Measurements from ENCODE around the gene HRNR. TPM values are rescaled to one million over a fixed set of nuclear protein-coding genes. Genes with fewer than 3 reads are reported as not detected.

HRNR gene
- polyA plus RNA-seq, 4 donors = under 0.01 to 0.13 TPM; not detected in 2

GRCh38 chr1:152197361-152197941 lies 26.5 kb downstream of the HRNR start:
- Histone ChIP-seq H3K9me3 (ENCODE audit: control insufficient read depth in 2 of 2, insufficient read depth in 1 of 2, low read depth in 1 of 2, low read length in 1 of 2) (no peaks in the 10 kb centered on the region), H3K4me1 (ENCODE audit: control insufficient read depth in 3 of 3, insufficient read depth in 2 of 3, low read depth in 1 of 3, low read length in 2 of 3) (no peaks in the 10 kb centered on the region), H3K27ac (ENCODE audit: low read depth in 1 of 3, low read length in 2 of 3) (no peak overlapping the region), H3K27me3 (ENCODE audit: control insufficient read depth in 3 of 3, insufficient read depth in 3 of 3, low read length in 3 of 3) (no peaks in the 10 kb centered on the region), H3K36me3 (ENCODE audit: control insufficient read depth in 3 of 3, insufficient read depth in 2 of 3, low read depth in 1 of 3, low read length in 3 of 3) (no peaks in the 10 kb centered on the region), H3K4me3 (ENCODE audit: low read depth in 1 of 3, low read length in 3 of 3) (no peak overlapping the region)
- DNase-seq = no peak
- no peak for FAIRE-seq

- no peak for DNase-seq
- Histone ChIP-seq H3K36me3 (ENCODE audit: control insufficient read depth in 3 of 3, insufficient read depth in 2 of 3, low read depth in 1 of 3, low read length in 3 of 3) (no peaks in the 10 kb centered on the region), H3K9me3 (ENCODE audit: control insufficient read depth in 2 of 2, insufficient read depth in 1 of 2, low read depth in 1 of 2, low read length in 1 of 2) (no peaks in the 10 kb centered on the region), H3K4me3 (ENCODE audit: low read depth in 1 of 3, low read length in 3 of 3) (no peak overlapping the region), H3K27me3 (ENCODE audit: control insufficient read depth in 3 of 3, insufficient read depth in 3 of 3, low read length in 3 of 3) (peaks cover 0 to 7% (median 0%) of the 10 kb centered on the region in 3 donors), H3K27ac (ENCODE audit: low read depth in 1 of 3, low read length in 2 of 3) (no peak overlapping the region), H3K4me1 (ENCODE audit: control insufficient read depth in 3 of 3, insufficient read depth in 2 of 3, low read depth in 1 of 3, low read length in 2 of 3) (no peaks in the 10 kb centered on the region)
- FAIRE-seq = no peak
Measured at GRCh38 chr1:152191711-152192110, 32.3 kb downstream of the HRNR start.

- Histone ChIP-seq H3K27ac (ENCODE audit: low read depth in 1 of 3, low read length in 2 of 3) (no peak overlapping the region), H3K27me3 (ENCODE audit: control insufficient read depth in 3 of 3, insufficient read depth in 3 of 3, low read length in 3 of 3) (peaks cover 0 to 7% (median 0%) of the 10 kb centered on the region in 3 donors), H3K4me1 (ENCODE audit: control insufficient read depth in 3 of 3, insufficient read depth in 2 of 3, low read depth in 1 of 3, low read length in 2 of 3) (no peaks in the 10 kb centered on the region), H3K4me3 (ENCODE audit: low read depth in 1 of 3, low read length in 3 of 3) (no peak overlapping the region), H3K9me3 (ENCODE audit: control insufficient read depth in 2 of 2, insufficient read depth in 1 of 2, low read depth in 1 of 2, low read length in 1 of 2) (no peaks in the 10 kb centered on the region), H3K36me3 (ENCODE audit: control insufficient read depth in 3 of 3, insufficient read depth in 2 of 3, low read depth in 1 of 3, low read length in 3 of 3) (no peaks in the 10 kb centered on the region)
- WGBS, 3 donors = 67 to 86% (median 70%) methylated on average over 5 of the region's 5 CpGs
- DNase-seq (no peak), FAIRE-seq (no peak)
Measured at GRCh38 chr1:152191260-152191659, 32.7 kb downstream of the HRNR start.

- Histone ChIP-seq H3K36me3 (ENCODE audit: control insufficient read depth in 3 of 3, insufficient read depth in 2 of 3, low read depth in 1 of 3, low read length in 3 of 3) (no peaks in the 10 kb centered on the region), H3K27me3 (ENCODE audit: control insufficient read depth in 3 of 3, insufficient read depth in 3 of 3, low read length in 3 of 3) (peaks cover 0 to 7% (median 0%) of the 10 kb centered on the region in 3 donors), H3K27ac (ENCODE audit: low read depth in 1 of 3, low read length in 2 of 3) (no peak overlapping the region), H3K4me3 (ENCODE audit: low read depth in 1 of 3, low read length in 3 of 3) (no peak overlapping the region), H3K9me3 (ENCODE audit: control insufficient read depth in 2 of 2, insufficient read depth in 1 of 2, low read depth in 1 of 2, low read length in 1 of 2) (no peaks in the 10 kb centered on the region), H3K4me1 (ENCODE audit: control insufficient read depth in 3 of 3, insufficient read depth in 2 of 3, low read depth in 1 of 3, low read length in 2 of 3) (no peaks in the 10 kb centered on the region)
- FAIRE-seq (no peak), DNase-seq (no peak)
- 31 to 50% (median 39%) methylated on average over 2 of the region's 2 CpGs for WGBS, 3 donors
Measured at GRCh38 chr1:152190589-152190988, 33.4 kb downstream of the HRNR start.

- H3K36me3 ChIP-seq (ENCODE audit: control insufficient read depth in 3 of 3, insufficient read depth in 2 of 3, low read depth in 1 of 3, low read length in 3 of 3) = no peaks in the 10 kb centered on the region
- H3K9me3 ChIP-seq (ENCODE audit: control insufficient read depth in 2 of 2, insufficient read depth in 1 of 2, low read depth in 1 of 2, low read length in 1 of 2) = no peaks in the 10 kb centered on the region
- DNase-seq (peak; percentile 59 to 75), FAIRE-seq (no peak)
- peaks cover 0 to 7% (median 0%) of the 10 kb centered on the region in 3 donors for H3K27me3 ChIP-seq (ENCODE audit: control insufficient read depth in 3 of 3, insufficient read depth in 3 of 3, low read length in 3 of 3)
- 14 to 20% (median 16%) methylated on average over 9 of the region's 9 CpGs for WGBS, 3 donors
- peak overlapping the region in 1 of 3 donors; percentile 37 for H3K4me3 ChIP-seq (ENCODE audit: low read depth in 1 of 3, low read length in 3 of 3)
- H3K4me1 ChIP-seq (ENCODE audit: control insufficient read depth in 3 of 3, insufficient read depth in 2 of 3, low read depth in 1 of 3, low read length in 2 of 3) = no peaks in the 10 kb centered on the region
- no peak overlapping the region for H3K27ac ChIP-seq (ENCODE audit: low read depth in 1 of 3, low read length in 2 of 3)
Measured at GRCh38 chr1:152189657-152190442, 34.1 kb downstream of the HRNR start.

- WGBS, 3 donors = 2 to 14% (median 14%) methylated on average over 58 to 62 of the region's 62 CpGs
- Histone ChIP-seq H3K4me3 (ENCODE audit: low read depth in 1 of 3, low read length in 3 of 3) (peak overlapping the region; percentile 37 to 40 (median 40)), H3K27ac (ENCODE audit: low read depth in 1 of 3, low read length in 2 of 3) (peak overlapping the region in 2 of 3 donors; percentile 1 to 12)
Measured at GRCh38 chr1:152188673-152189591, 35.1 kb downstream of the HRNR start.

GRCh38 chr1:152186556-152187285 lies 37.3 kb downstream of the HRNR start:
- FAIRE-seq = no peak
- H3K27me3 ChIP-seq (ENCODE audit: control insufficient read depth in 3 of 3, insufficient read depth in 3 of 3, low read length in 3 of 3) = peaks cover 0 to 7% (median 0%) of the 10 kb centered on the region in 3 donors
- no peak overlapping the region for H3K27ac ChIP-seq (ENCODE audit: low read depth in 1 of 3, low read length in 2 of 3)
- no peak for DNase-seq
- no peak overlapping the region for H3K4me3 ChIP-seq (ENCODE audit: low read depth in 1 of 3, low read length in 3 of 3)
- no peaks in the 10 kb centered on the region for H3K9me3 ChIP-seq (ENCODE audit: control insufficient read depth in 2 of 2, insufficient read depth in 1 of 2, low read depth in 1 of 2, low read length in 1 of 2)
- H3K4me1 ChIP-seq (ENCODE audit: control insufficient read depth in 3 of 3, insufficient read depth in 2 of 3, low read depth in 1 of 3, low read length in 2 of 3) = no peaks in the 10 kb centered on the region
- no peaks in the 10 kb centered on the region for H3K36me3 ChIP-seq (ENCODE audit: control insufficient read depth in 3 of 3, insufficient read depth in 2 of 3, low read depth in 1 of 3, low read length in 3 of 3)
- 82 to 90% (median 86%) methylated on average over 5 of the region's 5 CpGs for WGBS, 3 donors

More at GRCh38 chr1:152188673-152189591, 35.1 kb downstream of the HRNR start:
- Histone ChIP-seq H3K36me3 (ENCODE audit: control insufficient read depth in 3 of 3, insufficient read depth in 2 of 3, low read depth in 1 of 3, low read length in 3 of 3) (no peaks in the 10 kb centered on the region), H3K4me1 (ENCODE audit: control insufficient read depth in 3 of 3, insufficient read depth in 2 of 3, low read depth in 1 of 3, low read length in 2 of 3) (no peaks in the 10 kb centered on the region), H3K27me3 (ENCODE audit: control insufficient read depth in 3 of 3, insufficient read depth in 3 of 3, low read length in 3 of 3) (peaks cover 0 to 7% (median 0%) of the 10 kb centered on the region in 3 donors), H3K9me3 (ENCODE audit: control insufficient read depth in 2 of 2, insufficient read depth in 1 of 2, low read depth in 1 of 2, low read length in 1 of 2) (no peaks in the 10 kb centered on the region)
- DNase-seq = peak; percentile 64 to 87
- FAIRE-seq = no peak
